ENCODE data around the gene SLC25A33. TPM values are rescaled to one million over a fixed set of nuclear protein-coding genes. Genes with fewer than 3 reads are reported as not detected.

SLC25A33 gene
- total RNA-seq, 1 experiment from 2014 or later = 14.1 TPM

DNA sequence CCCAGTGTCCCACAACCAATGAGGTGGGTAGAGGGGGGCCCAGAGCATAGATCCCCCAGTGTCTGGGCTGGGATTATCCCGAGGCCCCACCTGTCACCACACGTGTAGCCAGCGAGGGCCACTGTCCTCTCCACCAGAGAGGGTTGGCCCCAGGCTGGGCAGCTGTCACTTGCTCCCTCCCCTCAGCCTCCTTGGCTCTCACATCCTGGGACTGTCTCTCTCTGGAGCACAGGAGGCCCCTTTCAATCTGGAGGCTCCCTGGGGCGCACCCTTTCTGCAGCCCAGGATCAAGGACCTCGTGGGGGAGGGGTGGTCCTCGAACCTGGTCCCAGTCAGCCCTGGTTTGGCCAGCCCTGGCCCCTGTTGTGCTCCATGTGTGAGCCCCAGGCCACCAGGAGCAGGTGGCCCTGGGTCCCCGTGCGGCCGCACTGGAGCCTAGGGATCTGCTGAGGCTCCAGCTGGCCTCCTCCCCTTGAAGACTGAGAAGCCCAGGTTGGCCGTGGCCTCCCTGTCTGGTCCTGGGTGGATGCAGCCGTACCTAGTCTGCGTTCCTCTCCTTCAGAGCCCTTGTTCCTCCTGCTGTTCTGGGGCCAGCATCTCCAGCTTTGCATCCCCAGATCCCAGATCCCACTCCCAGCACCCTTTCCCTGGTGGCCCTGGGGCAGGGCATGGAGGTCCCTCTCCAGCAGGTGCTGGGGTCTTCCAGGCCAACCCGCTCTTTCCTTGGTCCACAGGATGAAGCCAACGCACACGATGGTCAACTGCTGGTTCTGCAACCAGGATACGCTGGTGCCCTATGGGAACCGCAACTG lies 56.1 kb downstream of the SLC25A33 start:
- Histone ChIP-seq H3K4me1 (ENCODE audit: insufficient read depth, low read length, poor library complexity, severe bottlenecking) (peaks cover 48% of the 10 kb centered on the region), H3K4me3 (ENCODE audit: low read depth, low read length, poor library complexity, severe bottlenecking) (no peak overlapping the region), H3K27me3 (replicated peaks; ENCODE audit: insufficient read depth, low read depth, low read length, poor library complexity) (no peaks in the 10 kb centered on the region), H3K36me3 (ENCODE audit: insufficient read depth, low read length, poor library complexity, severe bottlenecking) (peaks cover 23% of the 10 kb centered on the region), H3K27ac (ENCODE audit: low read depth, low read length, poor library complexity, severe bottlenecking) (peak overlapping the region; percentile 53), H3K9me3 (ENCODE audit: low read depth, low read length, poor library complexity, severe bottlenecking) (no peaks in the 10 kb centered on the region)
- TF ChIP-seq, protein P1, sequence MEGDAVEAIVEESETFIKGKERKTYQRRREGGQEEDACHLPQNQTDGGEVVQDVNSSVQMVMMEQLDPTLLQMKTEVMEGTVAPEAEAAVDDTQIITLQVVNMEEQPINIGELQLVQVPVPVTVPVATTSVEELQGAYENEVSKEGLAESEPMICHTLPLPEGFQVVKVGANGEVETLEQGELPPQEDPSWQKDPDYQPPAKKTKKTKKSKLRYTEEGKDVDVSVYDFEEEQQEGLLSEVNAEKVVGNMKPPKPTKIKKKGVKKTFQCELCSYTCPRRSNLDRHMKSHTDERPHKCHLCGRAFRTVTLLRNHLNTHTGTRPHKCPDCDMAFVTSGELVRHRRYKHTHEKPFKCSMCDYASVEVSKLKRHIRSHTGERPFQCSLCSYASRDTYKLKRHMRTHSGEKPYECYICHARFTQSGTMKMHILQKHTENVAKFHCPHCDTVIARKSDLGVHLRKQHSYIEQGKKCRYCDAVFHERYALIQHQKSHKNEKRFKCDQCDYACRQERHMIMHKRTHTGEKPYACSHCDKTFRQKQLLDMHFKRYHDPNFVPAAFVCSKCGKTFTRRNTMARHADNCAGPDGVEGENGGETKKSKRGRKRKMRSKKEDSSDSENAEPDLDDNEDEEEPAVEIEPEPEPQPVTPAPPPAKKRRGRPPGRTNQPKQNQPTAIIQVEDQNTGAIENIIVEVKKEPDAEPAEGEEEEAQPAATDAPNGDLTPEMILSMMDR (conservative IDR thresholded peaks at IDR 0.05; ENCODE audit: low read depth, low read length) = no peak
- TF ChIP-seq EZH2 (IDR thresholded peaks at IDR 0.05; ENCODE audit: borderline replicate concordance, low read depth, low read length, poor library complexity, severe bottlenecking) = no peak
- intact Hi-C loops (cut with micrococcal nuclease; ENCODE audit: unreplicated experiment) = no loop called here
- no TSS peak for BruUV-seq (replicated peaks)
- DNase-seq (ENCODE audit: low spot score) = no peak
- ChIA-PET POLR2A (ENCODE audit: low non-redundant PET) (no interaction called here), CTCF (no interaction called here)

DNA sequence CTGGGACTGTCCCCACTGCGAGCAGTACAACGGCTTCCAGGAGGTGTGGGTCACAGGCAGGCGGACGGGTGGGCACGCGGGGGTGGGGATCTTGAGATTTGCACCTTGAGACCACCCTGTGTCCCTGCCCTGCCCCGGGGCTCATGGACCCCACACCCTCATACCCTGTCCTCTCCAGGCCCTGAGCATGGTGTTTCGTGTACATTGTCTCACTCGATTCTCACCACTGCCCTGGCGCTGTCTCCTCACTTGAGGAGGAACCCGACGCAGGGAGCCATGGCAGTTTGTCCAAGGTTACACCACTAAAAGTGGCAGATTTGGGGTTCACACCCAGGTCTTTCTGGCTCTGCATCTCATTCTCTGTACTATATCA lies 56.7 kb downstream of the SLC25A33 start:
- POLR2A ChIA-PET (ENCODE audit: low non-redundant PET) = no interaction called here
- Histone ChIP-seq H3K27me3 (replicated peaks; ENCODE audit: insufficient read depth, low read depth, low read length, poor library complexity) (no peaks in the 10 kb centered on the region), H3K27ac (ENCODE audit: low read depth, low read length, poor library complexity, severe bottlenecking) (peak overlapping the region; percentile 53), H3K36me3 (ENCODE audit: insufficient read depth, low read length, poor library complexity, severe bottlenecking) (peaks cover 29% of the 10 kb centered on the region), H3K9me3 (ENCODE audit: low read depth, low read length, poor library complexity, severe bottlenecking) (no peaks in the 10 kb centered on the region), H3K4me1 (ENCODE audit: insufficient read depth, low read length, poor library complexity, severe bottlenecking) (peaks cover 42% of the 10 kb centered on the region), H3K4me3 (ENCODE audit: low read depth, low read length, poor library complexity, severe bottlenecking) (no peak overlapping the region)
- CTCF ChIA-PET = no interaction called here
- no TSS peak for BruUV-seq (replicated peaks)
- intact Hi-C loops (cut with micrococcal nuclease; ENCODE audit: unreplicated experiment) = no loop called here
- TF ChIP-seq EZH2 (IDR thresholded peaks at IDR 0.05; ENCODE audit: borderline replicate concordance, low read depth, low read length, poor library complexity, severe bottlenecking) = no peak
- TF ChIP-seq, protein P1 (conservative IDR thresholded peaks at IDR 0.05; ENCODE audit: low read depth, low read length) = no peak
- no peak for DNase-seq (ENCODE audit: low spot score)

DNA sequence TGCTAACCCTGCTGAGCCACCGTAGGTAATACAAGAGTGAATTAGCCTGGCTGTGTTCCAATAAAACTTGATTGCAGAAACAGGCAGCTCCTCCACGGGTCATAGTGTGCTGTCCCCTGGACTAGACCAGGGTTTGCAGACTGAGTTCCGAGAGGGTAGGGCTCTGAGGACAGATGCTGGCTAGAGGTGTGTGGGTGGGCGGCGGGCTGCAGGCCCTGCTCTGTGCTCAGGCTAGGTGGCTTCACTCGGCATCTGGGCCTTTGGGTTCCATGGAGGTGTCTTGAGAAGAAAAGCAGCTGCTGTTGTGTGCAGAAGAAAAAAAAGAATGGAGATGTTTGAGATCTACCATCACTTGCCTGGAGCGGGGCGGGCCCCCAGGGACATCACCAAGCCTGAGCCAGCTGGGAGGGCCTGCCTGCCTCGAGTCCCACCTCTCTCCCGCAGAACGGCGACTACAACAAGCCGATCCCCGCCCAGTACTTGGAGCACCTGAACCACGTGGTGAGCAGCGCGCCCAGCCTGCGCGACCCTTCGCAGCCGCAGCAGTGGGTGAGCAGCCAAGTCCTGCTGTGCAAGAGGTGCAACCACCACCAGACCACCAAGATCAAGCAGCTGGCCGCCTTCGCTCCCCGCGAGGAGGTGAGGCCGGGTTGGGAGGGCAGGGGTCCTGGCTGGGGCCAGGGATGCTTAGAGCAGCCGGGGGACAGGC lies 57.3 kb downstream of the SLC25A33 start:
- Histone ChIP-seq H3K27me3 (replicated peaks; ENCODE audit: insufficient read depth, low read depth, low read length, poor library complexity) (no peaks in the 10 kb centered on the region), H3K9me3 (ENCODE audit: low read depth, low read length, poor library complexity, severe bottlenecking) (no peaks in the 10 kb centered on the region), H3K4me1 (ENCODE audit: insufficient read depth, low read length, poor library complexity, severe bottlenecking) (peaks cover 37% of the 10 kb centered on the region), H3K36me3 (ENCODE audit: insufficient read depth, low read length, poor library complexity, severe bottlenecking) (peaks cover 35% of the 10 kb centered on the region), H3K4me3 (ENCODE audit: low read depth, low read length, poor library complexity, severe bottlenecking) (no peak overlapping the region), H3K27ac (ENCODE audit: low read depth, low read length, poor library complexity, severe bottlenecking) (peak overlapping the region; percentile 53)
- peak; percentile 48 for DNase-seq (ENCODE audit: low spot score)
- CTCF ChIA-PET = no interaction called here
- BruUV-seq (replicated peaks) = no TSS peak
- intact Hi-C loops (cut with micrococcal nuclease; ENCODE audit: unreplicated experiment) = no loop called here
- POLR2A ChIA-PET (ENCODE audit: low non-redundant PET) = interaction anchor here (0.6 kb wide), 1 partner anchor 811 kb away, joined by 6 read pairs; no protein-coding TSS in a partner anchor
- TF ChIP-seq, protein P1 (conservative IDR thresholded peaks at IDR 0.05; ENCODE audit: low read depth, low read length) = no peak
- TF ChIP-seq EZH2 (IDR thresholded peaks at IDR 0.05; ENCODE audit: borderline replicate concordance, low read depth, low read length, poor library complexity, severe bottlenecking) = no peak

Measured in A673 (cell line).